K562 (cell line): ENCODE results near the gene USP24. TPM values are rescaled to one million over a fixed set of nuclear protein-coding genes. Genes with fewer than 3 reads are reported as not detected.

Experiments
- ATAC-seq: fragments of 200-7000 bp; cut with Tn5 transposase; 3 replicates; pipeline ENCODE4 v1.9.1; 2020; ENCODE audit warnings: moderate library complexity
- BruUV-seq: library from RNA; stranded (reverse); fragments of 400-500 nt; replicated peaks from 2 replicates; lab custom pipeline; 2021; lab: Mats Ljungman, UMichigan
- CTCF ChIA-PET: fragments of 300-600 bp; formaldehyde crosslinking; extraction: SDS; loops from one replicate; lab custom pipeline; 2021; ENCODE audit warnings: low intra/inter-chr PET ratio; lab: Yijun Ruan, JAX
- POLR2A ChIA-PET: fragments of 300-600, 350-650 bp; sonication (Branson Sonifier 250); formaldehyde crosslinking; extraction: SDS; loops from one replicate; lab custom pipeline; 2021; ENCODE audit warnings: antibody characterized with exemption, inconsistent platforms; lab: Yijun Ruan, JAX
- DNase-seq, 4 experiments: peaks; one replicate each; pipeline versions ENCODE4 v3.0.0 to v3.0.0-alpha.2; 2011 to 2018; ENCODE audit warnings: low spot score in 3 of 4, mixed read lengths in 3 of 4; ENCODE audit errors: extremely low read depth in 1 of 4
- FAIRE-seq: peaks from 2 replicates; lab custom pipeline; 2011; peaks lifted over from hg19 to GRCh38; lab: Jason Lieb, UNC
- H2AFZ ChIP-seq: 2 replicates; pipeline ENCODE4 v1.6.0; 2011; ENCODE audit warnings: low read depth, low read length, control low read depth, inconsistent platforms
- H3K27ac ChIP-seq: fragments of 200-600 bp; 3 replicates; pipeline ENCODE4 v1.8.0; 2011; ENCODE audit warnings: low read depth, mild to moderate bottlenecking, control low read depth, inconsistent platforms, low read length, moderate library complexity, mixed read lengths; ENCODE audit errors: extremely low read depth
- H3K27me3 ChIP-seq, 2 experiments: fragments of 300-600 bp in 1 of 2; 2 replicates in 1 of 2; 3 replicates in 1 of 2; pipeline versions ENCODE4 v1.6.0 to v1.8.0; 2011; ENCODE audit warnings: inconsistent platforms in 2 of 2, low read length in 2 of 2, mild to moderate bottlenecking in 1 of 2, mixed read lengths in 1 of 2, moderate library complexity in 1 of 2; ENCODE audit not compliant: control insufficient read depth in 2 of 2, insufficient read depth in 2 of 2
- H3K36me3 ChIP-seq: fragments of 300-600 bp; 3 replicates; pipeline ENCODE4 v1.8.0; 2011; ENCODE audit warnings: mild to moderate bottlenecking, low read length, inconsistent platforms; ENCODE audit not compliant: control insufficient read depth, insufficient read depth
- H3K4me1 ChIP-seq, 2 experiments: fragments of 200-600 bp in 1 of 2; replicated peaks in 1 of 2; 2 replicates in 1 of 2; 3 replicates in 1 of 2; pipeline versions ENCODE4 v1.5.1 to v1.8.0; 2011; ENCODE audit warnings: inconsistent platforms in 2 of 2, low read length in 2 of 2, mild to moderate bottlenecking in 1 of 2, mixed read lengths in 1 of 2, moderate library complexity in 1 of 2; ENCODE audit not compliant: control insufficient read depth in 2 of 2, insufficient read depth in 2 of 2
- H3K4me2 ChIP-seq: 2 replicates; pipeline ENCODE4 v1.6.1; 2011; ENCODE audit warnings: low read length, control low read depth, inconsistent platforms, mixed read lengths; ENCODE audit not compliant: insufficient read depth
- H3K4me3 ChIP-seq: fragments of 200-600 bp; sonication (generic), shearing (Covaris generic); 2 replicates; pipeline ENCODE4 v1.5.1; 2016; ENCODE audit warnings: control low read depth, inconsistent platforms
- H3K79me2 ChIP-seq: fragments of 200-600 bp; 3 replicates; pipeline ENCODE4 v1.8.0; 2011; ENCODE audit warnings: low read length, inconsistent platforms; ENCODE audit not compliant: control insufficient read depth, insufficient read depth
- H3K9ac ChIP-seq, 2 experiments: 2 replicates each; pipeline versions ENCODE4 v1.6.0 to v1.6.1; 2011; ENCODE audit warnings: low read depth in 2 of 2, low read length in 2 of 2, control low read depth in 1 of 2, inconsistent platforms in 1 of 2, mild to moderate bottlenecking in 1 of 2, mixed read lengths in 1 of 2; ENCODE audit not compliant: insufficient read depth in 1 of 2
- H3K9me1 ChIP-seq: one replicate; pipeline ENCODE4 v1.6.0; 2011; ENCODE audit warnings: inconsistent platforms, mild to moderate bottlenecking, low read length, moderate library complexity; ENCODE audit not compliant: control insufficient read depth, insufficient read depth
- H3K9me3 ChIP-seq: replicated peaks from 2 replicates; pipeline ENCODE4 v1.5.1; 2011; ENCODE audit warnings: low read depth, low read length, inconsistent platforms; ENCODE audit not compliant: control insufficient read depth, insufficient read depth
- H4K20me1 ChIP-seq: replicated peaks from 2 replicates; pipeline ENCODE4 v1.6.1; 2011; ENCODE audit warnings: low read length, inconsistent platforms, mixed read lengths; ENCODE audit not compliant: control insufficient read depth, insufficient read depth
- MECOM ChIP-seq: fragments of 250-450 bp; sonication (Bioruptor Pico); IDR thresholded peaks from 2 replicates; pipeline ENCODE4 v1.8.0; 2022; ENCODE audit warnings: inconsistent platforms
- POLR2A ChIP-seq: fragments of 450-650 bp; conservative IDR thresholded peaks from 2 replicates; pipeline ENCODE4 v1.6.1; 2016
- POLR2G ChIP-seq: fragments of 200-400 bp; formaldehyde crosslinking; IDR thresholded peaks from 2 replicates; pipeline ENCODE4 v1.6.1; 2017; ENCODE audit warnings: low read depth, mild to moderate bottlenecking, antibody characterized with exemption, low read length, moderate library complexity
- RBFOX2 ChIP-seq: fragments of 200-400 bp; formaldehyde crosslinking; IDR thresholded peaks from 2 replicates; pipeline ENCODE4 v1.6.1; 2017; ENCODE audit warnings: low read depth, mild to moderate bottlenecking, low read length, moderate library complexity
- U2AF2 ChIP-seq: fragments of 200-400 bp; formaldehyde crosslinking; optimal IDR thresholded peaks from 2 replicates; pipeline ENCODE3; 2017; ENCODE audit warnings: low read depth, mild to moderate bottlenecking, low read length
- WGBS: fragments of 100-300 bp; shearing (Covaris generic); methylation state at CpG from one replicate; pipeline ENCODE4 v1.1.6; 2016; ENCODE audit warnings: low coverage, mixed read lengths; ENCODE audit not compliant: insufficient coverage; ENCODE audit errors: missing lambda C conversion rate; 5-methylcytosine and 5-hydroxymethylcytosine counted together
- in situ Hi-C: fragments of 300-500 bp; cut with MboI; formaldehyde crosslinking; loops from 4 replicates; pipeline ENCODE4 v1.15.0; 2018; ENCODE audit warnings: inconsistent platforms, mixed read lengths
- intact Hi-C: fragments of 100-400 bp; cut with micrococcal nuclease; formaldehyde crosslinking; loops from 2 replicates; pipeline ENCODE4 v1.14.2; 2022
- polyA plus RNA-seq, 8 experiments: library from polyadenylated mRNA; depleted of rRNA in 4 of 8; stranded (reverse) in 5 of 8; unstranded in 3 of 8; fragments of >200 nt; fragmentation: Nextera tagmentation in 2 of 8; fragmentation: Illumina TruSeq in 1 of 8; extraction: Ambion mirVana in 2 of 8; extraction: Trizol in 1 of 8; gene quantifications; 2 replicates each; pipeline versions ENCODE4 v1.2.1 to v1.2.3, GENCODE V29; 2011 to 2014; ENCODE audit warnings: inconsistent platforms in 1 of 8, missing spikeins in 1 of 8
- total RNA-seq, 7 experiments: library from RNA; depleted of rRNA in 6 of 7; stranded (reverse); fragments of >200 nt in 6 of 7; fragmentation: Illumina TruSeq in 2 of 7; extraction: Trizol in 2 of 7; gene quantifications; 2 replicates each; pipeline versions ENCODE4 v1.2.1 to v1.2.3, GENCODE V29; 2011 to 2021; ENCODE audit warnings: low replicate concordance in 1 of 7

The USP24 gene
- total and polyA plus RNA-seq, 9 of the 15 experiments (the other 6 are each of a cell fraction or from before 2014, with no cell fraction given), result 7.7 to 62.6 (median 36.8) TPM

- no peak overlapping the region for H2AFZ ChIP-seq
- peaks cover 97% of the 10 kb centered on the region for H3K36me3 ChIP-seq
- no peaks in the 10 kb centered on the region for H3K79me2 ChIP-seq
- intact Hi-C loops, result no loop called here
- 0 out of 4 replicates have a peak overlapping the region, but pooled peaks of 1 of the 2 experiments have one; percentile 12 for H3K9ac ChIP-seq
- peaks cover 0 to 8% of the 10 kb centered on the region in 2 experiments; a peak in 2 of 5 replicates for H3K4me1 ChIP-seq
- no peaks in the 10 kb centered on the region for H3K9me3 ChIP-seq
- no peak overlapping the region for H3K27ac ChIP-seq
- no peaks in the 10 kb centered on the region for H3K27me3 ChIP-seq
- no peak overlapping the region for H3K4me2 ChIP-seq
- no peaks in the 10 kb centered on the region for H3K9me1 ChIP-seq
- FAIRE-seq (no peak), DNase-seq (no peak), ATAC-seq (peak; percentile 16; the same call in 2 of the 3 replicates)
- WGBS, result 75% methylated on average over 11 of the region's 12 CpGs
- in situ Hi-C loops, result no loop called here
- 0 out of 2 replicates have a peak, but pooled peaks cover 3% of the 10 kb centered on the region for H4K20me1 ChIP-seq
- CTCF ChIA-PET, result no interaction called here
- no peak overlapping the region for H3K4me3 ChIP-seq
- BruUV-seq, result TSS peak; percentile 13
- POLR2A ChIA-PET, result interaction anchor here (0.6 to 2.5 kb wide), 5 partner anchors 10 to 1406 kb away, joined by 3 to 12 read pairs (median 4); no protein-coding TSS in a partner anchor
- TF ChIP-seq POLR2A (peak; percentile 10; the same call in 1 of the 2 replicates), MECOM (no peak)
- TF ChIP-seq, all 486 proteins: peak for 1
Observed at GRCh38 chr1:55064071-55064581, 151.0 kb downstream of the USP24 start.

GRCh38 chr1:55063577-55063942, 151.6 kb downstream of the USP24 start:
- ATAC-seq, result no peak
- Histone ChIP-seq H3K4me2 (no peak overlapping the region), H3K27ac (no peak overlapping the region), H3K4me3 (no peak overlapping the region), H3K79me2 (no peaks in the 10 kb centered on the region), H2AFZ (no peak overlapping the region), H3K9me1 (no peaks in the 10 kb centered on the region), H3K27me3 (no peaks in the 10 kb centered on the region), H3K9ac (peak overlapping the region in 1 of 2 experiments; percentile 14; a peak in 1 of 4 replicates), H3K4me1 (peaks cover 0 to 8% of the 10 kb centered on the region in 2 experiments; a peak in 2 of 5 replicates), H3K9me3 (no peaks in the 10 kb centered on the region), H4K20me1 (0 out of 2 replicates have a peak, but pooled peaks cover 3% of the 10 kb centered on the region), H3K36me3 (peaks cover 97% of the 10 kb centered on the region)
- TF ChIP-seq U2AF2 (no peak), RBFOX2 (0 out of 2 replicates have a peak, but pooled peaks have one; percentile 22), POLR2G (peak; percentile 8; the same call in 1 of the 2 replicates)
- no peak for FAIRE-seq
- no TSS peak for BruUV-seq
- intact Hi-C loops, result no loop called here
- ChIA-PET POLR2A (interaction anchor here (0.5 to 2.5 kb wide), 8 partner anchors 8 to 1406 kb away, joined by 3 to 12 read pairs (median 4); no protein-coding TSS in a partner anchor), CTCF (no interaction called here)
- in situ Hi-C loops, result no loop called here
- no peak for DNase-seq
- 92% methylated on average over 9 of the region's 9 CpGs for WGBS
